ENCODE measurements around the gene STX8.

DNA sequence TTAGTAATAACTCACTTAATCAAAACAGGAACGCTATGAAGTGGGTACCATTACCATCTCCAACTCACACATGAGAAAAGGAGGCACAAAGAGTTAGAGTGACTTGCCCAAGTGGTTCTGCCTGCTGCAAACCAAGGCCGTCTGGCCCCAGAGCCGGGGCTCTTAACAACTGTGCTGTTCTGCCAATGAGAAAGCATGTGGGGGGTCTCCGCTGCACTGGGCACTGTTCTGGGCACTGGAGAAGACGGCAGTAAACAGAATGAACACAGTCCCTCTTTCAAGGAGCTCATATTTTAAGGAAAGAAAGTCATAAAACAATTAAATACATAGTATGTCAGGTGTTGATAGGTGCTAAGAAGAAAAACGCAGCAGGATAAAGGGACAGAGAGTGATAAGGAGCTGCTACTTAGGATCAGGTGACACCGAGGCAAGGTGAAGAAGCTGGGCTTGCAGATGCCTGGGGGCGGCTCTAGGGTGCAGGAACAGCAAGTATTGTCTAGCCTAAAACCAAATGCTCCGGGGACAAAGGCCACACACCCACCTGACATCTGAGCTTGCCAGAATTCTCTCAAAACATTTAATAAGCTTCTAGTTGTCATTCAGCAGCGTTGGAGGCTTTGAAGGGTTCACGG lies 6.5 kb downstream of the STX8 start:
- TF ChIP-seq, protein P1, sequence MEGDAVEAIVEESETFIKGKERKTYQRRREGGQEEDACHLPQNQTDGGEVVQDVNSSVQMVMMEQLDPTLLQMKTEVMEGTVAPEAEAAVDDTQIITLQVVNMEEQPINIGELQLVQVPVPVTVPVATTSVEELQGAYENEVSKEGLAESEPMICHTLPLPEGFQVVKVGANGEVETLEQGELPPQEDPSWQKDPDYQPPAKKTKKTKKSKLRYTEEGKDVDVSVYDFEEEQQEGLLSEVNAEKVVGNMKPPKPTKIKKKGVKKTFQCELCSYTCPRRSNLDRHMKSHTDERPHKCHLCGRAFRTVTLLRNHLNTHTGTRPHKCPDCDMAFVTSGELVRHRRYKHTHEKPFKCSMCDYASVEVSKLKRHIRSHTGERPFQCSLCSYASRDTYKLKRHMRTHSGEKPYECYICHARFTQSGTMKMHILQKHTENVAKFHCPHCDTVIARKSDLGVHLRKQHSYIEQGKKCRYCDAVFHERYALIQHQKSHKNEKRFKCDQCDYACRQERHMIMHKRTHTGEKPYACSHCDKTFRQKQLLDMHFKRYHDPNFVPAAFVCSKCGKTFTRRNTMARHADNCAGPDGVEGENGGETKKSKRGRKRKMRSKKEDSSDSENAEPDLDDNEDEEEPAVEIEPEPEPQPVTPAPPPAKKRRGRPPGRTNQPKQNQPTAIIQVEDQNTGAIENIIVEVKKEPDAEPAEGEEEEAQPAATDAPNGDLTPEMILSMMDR (IDR thresholded peaks at IDR 0.05; ENCODE audit: low read depth, low read length, missing input control), result no peak
- no peak for TF ChIP-seq YY1 (IDR thresholded peaks at IDR 0.05)
- no peak for TF ChIP-seq JUND (IDR thresholded peaks at IDR 0.05)
- TF ChIP-seq, protein P2, sequence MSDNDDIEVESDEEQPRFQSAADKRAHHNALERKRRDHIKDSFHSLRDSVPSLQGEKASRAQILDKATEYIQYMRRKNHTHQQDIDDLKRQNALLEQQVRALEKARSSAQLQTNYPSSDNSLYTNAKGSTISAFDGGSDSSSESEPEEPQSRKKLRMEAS (IDR thresholded peaks at IDR 0.05), result no peak
- TF ChIP-seq, protein P3, sequence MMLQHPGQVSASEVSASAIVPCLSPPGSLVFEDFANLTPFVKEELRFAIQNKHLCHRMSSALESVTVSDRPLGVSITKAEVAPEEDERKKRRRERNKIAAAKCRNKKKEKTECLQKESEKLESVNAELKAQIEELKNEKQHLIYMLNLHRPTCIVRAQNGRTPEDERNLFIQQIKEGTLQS (IDR thresholded peaks at IDR 0.05), result no peak
- TF ChIP-seq, protein P4, sequence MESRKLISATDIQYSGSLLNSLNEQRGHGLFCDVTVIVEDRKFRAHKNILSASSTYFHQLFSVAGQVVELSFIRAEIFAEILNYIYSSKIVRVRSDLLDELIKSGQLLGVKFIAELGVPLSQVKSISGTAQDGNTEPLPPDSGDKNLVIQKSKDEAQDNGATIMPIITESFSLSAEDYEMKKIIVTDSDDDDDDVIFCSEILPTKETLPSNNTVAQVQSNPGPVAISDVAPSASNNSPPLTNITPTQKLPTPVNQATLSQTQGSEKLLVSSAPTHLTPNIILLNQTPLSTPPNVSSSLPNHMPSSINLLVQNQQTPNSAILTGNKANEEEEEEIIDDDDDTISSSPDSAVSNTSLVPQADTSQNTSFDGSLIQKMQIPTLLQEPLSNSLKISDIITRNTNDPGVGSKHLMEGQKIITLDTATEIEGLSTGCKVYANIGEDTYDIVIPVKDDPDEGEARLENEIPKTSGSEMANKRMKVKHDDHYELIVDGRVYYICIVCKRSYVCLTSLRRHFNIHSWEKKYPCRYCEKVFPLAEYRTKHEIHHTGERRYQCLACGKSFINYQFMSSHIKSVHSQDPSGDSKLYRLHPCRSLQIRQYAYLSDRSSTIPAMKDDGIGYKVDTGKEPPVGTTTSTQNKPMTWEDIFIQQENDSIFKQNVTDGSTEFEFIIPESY (IDR thresholded peaks at IDR 0.05), result no peak
- no peak for TF ChIP-seq RAD21 (IDR thresholded peaks at IDR 0.05)
- TF ChIP-seq HNF4G (IDR thresholded peaks at IDR 0.05), result no peak
- TF ChIP-seq, protein P5, sequence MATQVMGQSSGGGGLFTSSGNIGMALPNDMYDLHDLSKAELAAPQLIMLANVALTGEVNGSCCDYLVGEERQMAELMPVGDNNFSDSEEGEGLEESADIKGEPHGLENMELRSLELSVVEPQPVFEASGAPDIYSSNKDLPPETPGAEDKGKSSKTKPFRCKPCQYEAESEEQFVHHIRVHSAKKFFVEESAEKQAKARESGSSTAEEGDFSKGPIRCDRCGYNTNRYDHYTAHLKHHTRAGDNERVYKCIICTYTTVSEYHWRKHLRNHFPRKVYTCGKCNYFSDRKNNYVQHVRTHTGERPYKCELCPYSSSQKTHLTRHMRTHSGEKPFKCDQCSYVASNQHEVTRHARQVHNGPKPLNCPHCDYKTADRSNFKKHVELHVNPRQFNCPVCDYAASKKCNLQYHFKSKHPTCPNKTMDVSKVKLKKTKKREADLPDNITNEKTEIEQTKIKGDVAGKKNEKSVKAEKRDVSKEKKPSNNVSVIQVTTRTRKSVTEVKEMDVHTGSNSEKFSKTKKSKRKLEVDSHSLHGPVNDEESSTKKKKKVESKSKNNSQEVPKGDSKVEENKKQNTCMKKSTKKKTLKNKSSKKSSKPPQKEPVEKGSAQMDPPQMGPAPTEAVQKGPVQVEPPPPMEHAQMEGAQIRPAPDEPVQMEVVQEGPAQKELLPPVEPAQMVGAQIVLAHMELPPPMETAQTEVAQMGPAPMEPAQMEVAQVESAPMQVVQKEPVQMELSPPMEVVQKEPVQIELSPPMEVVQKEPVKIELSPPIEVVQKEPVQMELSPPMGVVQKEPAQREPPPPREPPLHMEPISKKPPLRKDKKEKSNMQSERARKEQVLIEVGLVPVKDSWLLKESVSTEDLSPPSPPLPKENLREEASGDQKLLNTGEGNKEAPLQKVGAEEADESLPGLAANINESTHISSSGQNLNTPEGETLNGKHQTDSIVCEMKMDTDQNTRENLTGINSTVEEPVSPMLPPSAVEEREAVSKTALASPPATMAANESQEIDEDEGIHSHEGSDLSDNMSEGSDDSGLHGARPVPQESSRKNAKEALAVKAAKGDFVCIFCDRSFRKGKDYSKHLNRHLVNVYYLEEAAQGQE (IDR thresholded peaks at IDR 0.05), result no peak
- no peak for TF ChIP-seq RXRA (IDR thresholded peaks at IDR 0.05)
- TF ChIP-seq GABPA (IDR thresholded peaks at IDR 0.05 in 1 of 2, conservative IDR thresholded peaks at IDR 0.05 in 1 of 2), result no peak
- TF ChIP-seq TAF1 (conservative IDR thresholded peaks at IDR 0.05), result no peak

Measured in liver (tissue), 3 donors.